ENCODE data around the gene LDB3. TPM values are rescaled to one million over a fixed set of nuclear protein-coding genes. Genes with fewer than 3 reads are reported as not detected.

The LDB3 gene
- polyA plus RNA-seq, 2 of the 4 experiments (the other 2 are of a cell fraction), result 0.13 TPM

- DNase-seq (ENCODE audit: low read depth in 1 of 2, low spot score in 1 of 2), result no peak
- peaks cover 5% of the 10 kb centered on the region; the same call in 2 of the 3 replicates for H3K4me1 ChIP-seq
- no peak for TF ChIP-seq NFE2L2 (conservative IDR thresholded peaks at IDR 0.05; ENCODE audit: low read length)
- no peak for TF ChIP-seq CHD2 (IDR thresholded peaks at IDR 0.05; ENCODE audit: low read length, partially characterized antibody)
- no peaks in the 10 kb centered on the region for H3K9me3 ChIP-seq
- H3K4me3 ChIP-seq, result no peak overlapping the region
- no peak overlapping the region for H3K27ac ChIP-seq
- CTCF ChIA-PET, result interaction anchor here (1.1 to 3.5 kb wide), 2 partner anchors 12 to 15 kb away, joined by 3 to 16 read pairs; no protein-coding TSS in a partner anchor
- no peak overlapping the region for H3K4me2 ChIP-seq
- FAIRE-seq, result no peak
- WGBS (ENCODE audit: missing lambda C conversion rate), result 86% methylated on average over 2 of the region's 2 CpGs
- POLR2A ChIA-PET, result no interaction called here
- ATAC-seq, result no peak
Measured at GRCh38 chr10:86705905-86706304, 37.6 kb downstream of the LDB3 start.

- ChIA-PET POLR2A (no interaction called here), CTCF (interaction anchor here (0.8 to 3.5 kb wide), 4 partner anchors 13 to 193 kb away, joined by 3 to 16 read pairs (median 4); no protein-coding TSS in a partner anchor)
- 89% methylated on average over 11 of the region's 12 CpGs for WGBS (ENCODE audit: missing lambda C conversion rate)
- ATAC-seq (no peak), FAIRE-seq (no peak), DNase-seq (ENCODE audit: low read depth in 1 of 2, low spot score in 1 of 2) (no peak)
- Histone ChIP-seq H3K9me3 (no peaks in the 10 kb centered on the region), H3K4me3 (no peak overlapping the region), H3K4me1 (peaks cover 6% of the 10 kb centered on the region; the same call in 2 of the 3 replicates), H3K27ac (no peak overlapping the region), H3K4me2 (no peak overlapping the region)
- TF ChIP-seq HOXA7 (CRISPR knock-in tag; IDR thresholded peaks at IDR 0.05) (no peak), CBX8 (IDR thresholded peaks at IDR 0.05) (no peak), USF2 (IDR thresholded peaks at IDR 0.05) (no peak), MYC (IDR thresholded peaks at IDR 0.05; ENCODE audit: borderline replicate concordance, low read length) (no peak), CBX2 (IDR thresholded peaks at IDR 0.05; ENCODE audit: borderline replicate concordance, low read depth) (no peak), SREBF2 (IDR thresholded peaks at IDR 0.05) (no peak), NFE2L2 (conservative IDR thresholded peaks at IDR 0.05; ENCODE audit: low read length) (no peak), TP53 (CRISPR knock-in tag; IDR thresholded peaks at IDR 0.05) (no peak), ZFP36 (IDR thresholded peaks at IDR 0.05; ENCODE audit: borderline replicate concordance, partially characterized antibody) (no peak), HEYL (CRISPR knock-in tag; IDR thresholded peaks at IDR 0.05) (no peak)
Measured at GRCh38 chr10:86706401-86706841, 38.1 kb downstream of the LDB3 start.

- ATAC-seq (no peak), DNase-seq (ENCODE audit: low read depth in 1 of 2, low spot score in 1 of 2) (no peak), FAIRE-seq (no peak)
- peaks cover 6% of the 10 kb centered on the region; the same call in 2 of the 3 replicates for H3K4me1 ChIP-seq
- H3K4me3 ChIP-seq, result no peak overlapping the region
- no peak for TF ChIP-seq USF2 (IDR thresholded peaks at IDR 0.05)
- TF ChIP-seq RFX5 (IDR thresholded peaks at IDR 0.05), result no peak
- TF ChIP-seq ZNF302 (CRISPR knock-in tag; IDR thresholded peaks at IDR 0.05), result no peak
- peak; percentile 97 for TF ChIP-seq ZFP36 (IDR thresholded peaks at IDR 0.05; ENCODE audit: borderline replicate concordance, partially characterized antibody)
- no peak for TF ChIP-seq MAFK (IDR thresholded peaks at IDR 0.05; ENCODE audit: partially characterized antibody)
- no peak for TF ChIP-seq EHMT2 (IDR thresholded peaks at IDR 0.05; ENCODE audit: low read depth)
- no peak for TF ChIP-seq GATA3 (IDR thresholded peaks at IDR 0.05; ENCODE audit: borderline replicate concordance)
- CTCF ChIA-PET, result interaction anchor here (0.8 to 3.5 kb wide), 4 partner anchors 13 to 193 kb away, joined by 3 to 16 read pairs (median 4); no protein-coding TSS in a partner anchor
- H3K9me3 ChIP-seq, result no peaks in the 10 kb centered on the region
- H3K4me2 ChIP-seq, result no peak overlapping the region
- WGBS (ENCODE audit: missing lambda C conversion rate), result 62% methylated on average over 1 of the region's 1 CpG
- H3K27ac ChIP-seq, result no peak overlapping the region
- POLR2A ChIA-PET, result no interaction called here
Measured at GRCh38 chr10:86706977-86707376, 38.7 kb downstream of the LDB3 start.

GRCh38 chr10:86707505-86707904 lies 39.2 kb downstream of the LDB3 start:
- H3K9me3 ChIP-seq, result no peaks in the 10 kb centered on the region
- H3K4me3 ChIP-seq, result no peak overlapping the region
- no peak overlapping the region for H3K4me2 ChIP-seq
- ChIA-PET POLR2A (no interaction called here), CTCF (interaction anchor here (0.8 to 3.5 kb wide), 4 partner anchors 13 to 192 kb away, joined by 3 to 16 read pairs (median 4); no protein-coding TSS in a partner anchor)
- H3K4me1 ChIP-seq, result peaks cover 9% of the 10 kb centered on the region; the same call in 2 of the 3 replicates
- FAIRE-seq (no peak), ATAC-seq (no peak), DNase-seq (ENCODE audit: low read depth in 1 of 2, low spot score in 1 of 2) (no peak)
- 75% methylated on average over 2 of the region's 4 CpGs for WGBS (ENCODE audit: missing lambda C conversion rate)
- no peak overlapping the region for H3K27ac ChIP-seq
- TF ChIP-seq RAD21 (conservative IDR thresholded peaks at IDR 0.05 in 1 of 2, IDR thresholded peaks at IDR 0.05 in 1 of 2) (no peak), TP53 (CRISPR knock-in tag; IDR thresholded peaks at IDR 0.05) (no peak), ATOH8 (CRISPR knock-in tag; IDR thresholded peaks at IDR 0.05; ENCODE audit: low read depth) (no peak), NFE2L2 (conservative IDR thresholded peaks at IDR 0.05; ENCODE audit: low read length) (no peak), POLR2AphosphoS2 (conservative IDR thresholded peaks at IDR 0.05; ENCODE audit: low read length) (no peak)

Measured in A549 (cell line).